Neural cell (in vitro differentiated cells): ENCODE results near the gene C6orf120. TPM values are rescaled to one million over a fixed set of nuclear protein-coding genes. Genes with fewer than 3 reads are reported as not detected.

Experiments used
- H2AFZ ChIP-seq: fragments of 200-600, 300-800 bp; sonication (generic), shearing (Covaris generic); 2 replicates; pipeline ENCODE4 v1.6.0; 2014; ENCODE audit warnings: low read depth, mild to moderate bottlenecking, antibody characterized with exemption, low read length, moderate library complexity
- H3F3A ChIP-seq: fragments of 200-600 bp; shearing (Covaris generic); 2 replicates; pipeline ENCODE4 v1.6.1; 2016; ENCODE audit warnings: mild to moderate bottlenecking, moderate library complexity, mixed read lengths, antibody characterized with exemption, low read length; ENCODE audit not compliant: insufficient read depth, poor library complexity, severe bottlenecking
- H3K27ac ChIP-seq: fragments of 200-600, 300-800 bp; sonication (generic), shearing (Covaris generic); 2 replicates; pipeline ENCODE4 v1.5.1; 2014; ENCODE audit warnings: mild to moderate bottlenecking, low read length, moderate library complexity
- H3K27me3 ChIP-seq: fragments of 300-800, 200-600 bp; sonication (generic), shearing (Covaris generic); 2 replicates; pipeline ENCODE4 v1.6.0; 2014; ENCODE audit warnings: mild to moderate bottlenecking, low read depth, low read length, moderate library complexity; ENCODE audit not compliant: insufficient read depth
- H3K36me3 ChIP-seq: fragments of 300-800, 200-600 bp; sonication (generic), shearing (Covaris generic); 2 replicates; pipeline ENCODE4 v1.5.1; 2014; ENCODE audit warnings: mild to moderate bottlenecking, antibody characterized with exemption, low read length, moderate library complexity; ENCODE audit not compliant: insufficient read depth
- H3K4me2 ChIP-seq: fragments of 300-800, 200-600 bp; sonication (generic), shearing (Covaris generic); 2 replicates; pipeline ENCODE4 v1.6.0; 2014; ENCODE audit warnings: mild to moderate bottlenecking, low read length
- H3K4me3 ChIP-seq: fragments of 300-800, 200-600 bp; sonication (generic), shearing (Covaris generic); 2 replicates; pipeline ENCODE4 v1.5.1; 2014; ENCODE audit warnings: mild to moderate bottlenecking, low read length, moderate library complexity
- H3K79me2 ChIP-seq: fragments of 200-600 bp; shearing (Covaris generic); replicated peaks from 2 replicates; pipeline ENCODE4 v1.6.0; 2014; ENCODE audit warnings: mild to moderate bottlenecking, low read length, moderate library complexity; ENCODE audit not compliant: insufficient read depth
- H3K9ac ChIP-seq: fragments of 300-800, 200-600 bp; sonication (generic), shearing (Covaris generic); 2 replicates; pipeline ENCODE4 v1.6.1; 2016; ENCODE audit warnings: mild to moderate bottlenecking, low read length, mixed read lengths
- H3K9me2 ChIP-seq: fragments of 200-600 bp; shearing (Covaris generic); 2 replicates; pipeline ENCODE4 v1.6.1; 2016; ENCODE audit warnings: mild to moderate bottlenecking, low read length, mixed read lengths; ENCODE audit not compliant: insufficient read depth
- H3K9me3 ChIP-seq: fragments of 200-600, 300-800 bp; sonication (generic), shearing (Covaris generic); 2 replicates; pipeline ENCODE4 v1.6.1; 2016; ENCODE audit warnings: mild to moderate bottlenecking, mixed run types, low read length, moderate library complexity, mixed read lengths
- H4K20me1 ChIP-seq: fragments of 200-600 bp; shearing (Covaris generic); 2 replicates; pipeline ENCODE4 v1.6.1; 2016; ENCODE audit warnings: mild to moderate bottlenecking, mixed run types; ENCODE audit not compliant: insufficient read depth
- EP300 ChIP-seq: fragments of 450-650 bp; conservative IDR thresholded peaks from 2 replicates; pipeline ENCODE4 v1.6.1; 2014; ENCODE audit warnings: antibody characterized with exemption, mild to moderate bottlenecking, moderate library complexity; ENCODE audit not compliant: poor library complexity, severe bottlenecking
- EZH2 ChIP-seq: fragments of 200-600, 300-800 bp; shearing (Covaris generic), sonication (generic); IDR thresholded peaks from 2 replicates; pipeline ENCODE4 v1.6.1; 2014; ENCODE audit warnings: antibody characterized with exemption, low read length, borderline replicate concordance, mild to moderate bottlenecking; ENCODE audit not compliant: insufficient read depth, poor library complexity, severe bottlenecking
- MXI1 ChIP-seq: fragments of 450-650 bp; conservative IDR thresholded peaks from 2 replicates; pipeline ENCODE4 v1.6.1; 2014; ENCODE audit warnings: antibody characterized with exemption, mild to moderate bottlenecking; ENCODE audit not compliant: poor library complexity, severe bottlenecking
- POLR2AphosphoS5 ChIP-seq: IDR thresholded peaks from 2 replicates; pipeline ENCODE4 v1.6.1; 2012
- RAD21 ChIP-seq: fragments of 450-650 bp; conservative IDR thresholded peaks from 2 replicates; pipeline ENCODE4 v1.6.1; 2014; ENCODE audit warnings: antibody characterized with exemption, mild to moderate bottlenecking, moderate library complexity
- SMC3 ChIP-seq: fragments of 450-650 bp; conservative IDR thresholded peaks from 2 replicates; pipeline ENCODE4 v1.6.1; 2014; ENCODE audit warnings: antibody characterized with exemption, mild to moderate bottlenecking, moderate library complexity; ENCODE audit not compliant: poor library complexity
- TAF1 ChIP-seq: IDR thresholded peaks from 2 replicates; pipeline ENCODE4 v1.6.1; 2012; ENCODE audit warnings: low read depth
- polyA plus RNA-seq: library from polyadenylated mRNA; depleted of rRNA; stranded (reverse); fragments of >200 nt; gene quantifications from 2 replicates; pipeline ENCODE4 v1.2.3, GENCODE V29; 2014
- TF ChIP-seq, protein P1 (sequence below): IDR thresholded peaks from 2 replicates; pipeline ENCODE4 v1.6.1; 2012; ENCODE audit warnings: borderline replicate concordance
- TF ChIP-seq, protein P2 (sequence below): fragments of 450-650 bp; IDR thresholded peaks from 2 replicates; pipeline ENCODE4 v1.5.1; 2014; ENCODE audit warnings: antibody characterized with exemption, mild to moderate bottlenecking, moderate library complexity; ENCODE audit not compliant: poor library complexity, severe bottlenecking

Gene C6orf120
- polyA plus RNA-seq, 1 donor from 2014 or later: 17.8 TPM

DNA sequence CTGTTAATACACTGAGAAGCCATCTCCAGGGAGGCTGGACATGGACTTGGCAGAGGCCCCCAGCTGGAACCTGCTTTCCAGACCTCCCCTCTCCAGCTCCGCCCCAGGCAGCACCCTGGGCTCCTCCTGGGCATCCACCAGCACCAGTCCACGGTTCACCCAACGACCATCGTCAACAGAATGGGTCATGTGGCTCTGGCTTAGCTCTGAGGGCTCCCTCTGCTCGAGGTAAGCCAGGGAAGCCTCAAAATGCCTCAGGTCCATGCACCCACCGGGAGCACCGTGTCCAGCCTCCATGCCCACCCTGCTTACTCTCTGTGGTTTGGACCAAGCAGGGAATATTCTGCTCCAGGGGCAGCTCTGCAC lies 40.6 kb upstream of the C6orf120 start:
- no peak overlapping the region for H2AFZ ChIP-seq
- H3K27ac ChIP-seq: no peak overlapping the region
- H3K79me2 ChIP-seq: no peaks in the 10 kb centered on the region
- peaks cover 1% of the 10 kb centered on the region for H3K36me3 ChIP-seq
- H3K9ac ChIP-seq: no peak overlapping the region
- H3K4me3 ChIP-seq: no peak overlapping the region
- H3K27me3 ChIP-seq: no peaks in the 10 kb centered on the region
- H3K4me2 ChIP-seq: no peak overlapping the region
- H4K20me1 ChIP-seq: no peaks in the 10 kb centered on the region
- H3F3A ChIP-seq: no peaks in the 10 kb centered on the region
- no peaks in the 10 kb centered on the region for H3K9me3 ChIP-seq
- no peaks in the 10 kb centered on the region for H3K9me2 ChIP-seq
- no peak for TF ChIP-seq POLR2AphosphoS5
- no peak for TF ChIP-seq EZH2
- TF ChIP-seq, protein P1, sequence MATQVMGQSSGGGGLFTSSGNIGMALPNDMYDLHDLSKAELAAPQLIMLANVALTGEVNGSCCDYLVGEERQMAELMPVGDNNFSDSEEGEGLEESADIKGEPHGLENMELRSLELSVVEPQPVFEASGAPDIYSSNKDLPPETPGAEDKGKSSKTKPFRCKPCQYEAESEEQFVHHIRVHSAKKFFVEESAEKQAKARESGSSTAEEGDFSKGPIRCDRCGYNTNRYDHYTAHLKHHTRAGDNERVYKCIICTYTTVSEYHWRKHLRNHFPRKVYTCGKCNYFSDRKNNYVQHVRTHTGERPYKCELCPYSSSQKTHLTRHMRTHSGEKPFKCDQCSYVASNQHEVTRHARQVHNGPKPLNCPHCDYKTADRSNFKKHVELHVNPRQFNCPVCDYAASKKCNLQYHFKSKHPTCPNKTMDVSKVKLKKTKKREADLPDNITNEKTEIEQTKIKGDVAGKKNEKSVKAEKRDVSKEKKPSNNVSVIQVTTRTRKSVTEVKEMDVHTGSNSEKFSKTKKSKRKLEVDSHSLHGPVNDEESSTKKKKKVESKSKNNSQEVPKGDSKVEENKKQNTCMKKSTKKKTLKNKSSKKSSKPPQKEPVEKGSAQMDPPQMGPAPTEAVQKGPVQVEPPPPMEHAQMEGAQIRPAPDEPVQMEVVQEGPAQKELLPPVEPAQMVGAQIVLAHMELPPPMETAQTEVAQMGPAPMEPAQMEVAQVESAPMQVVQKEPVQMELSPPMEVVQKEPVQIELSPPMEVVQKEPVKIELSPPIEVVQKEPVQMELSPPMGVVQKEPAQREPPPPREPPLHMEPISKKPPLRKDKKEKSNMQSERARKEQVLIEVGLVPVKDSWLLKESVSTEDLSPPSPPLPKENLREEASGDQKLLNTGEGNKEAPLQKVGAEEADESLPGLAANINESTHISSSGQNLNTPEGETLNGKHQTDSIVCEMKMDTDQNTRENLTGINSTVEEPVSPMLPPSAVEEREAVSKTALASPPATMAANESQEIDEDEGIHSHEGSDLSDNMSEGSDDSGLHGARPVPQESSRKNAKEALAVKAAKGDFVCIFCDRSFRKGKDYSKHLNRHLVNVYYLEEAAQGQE: no peak
- no peak for TF ChIP-seq TAF1
- TF ChIP-seq MXI1: no peak
- no peak for TF ChIP-seq SMC3
- TF ChIP-seq RAD21: no peak

DNA sequence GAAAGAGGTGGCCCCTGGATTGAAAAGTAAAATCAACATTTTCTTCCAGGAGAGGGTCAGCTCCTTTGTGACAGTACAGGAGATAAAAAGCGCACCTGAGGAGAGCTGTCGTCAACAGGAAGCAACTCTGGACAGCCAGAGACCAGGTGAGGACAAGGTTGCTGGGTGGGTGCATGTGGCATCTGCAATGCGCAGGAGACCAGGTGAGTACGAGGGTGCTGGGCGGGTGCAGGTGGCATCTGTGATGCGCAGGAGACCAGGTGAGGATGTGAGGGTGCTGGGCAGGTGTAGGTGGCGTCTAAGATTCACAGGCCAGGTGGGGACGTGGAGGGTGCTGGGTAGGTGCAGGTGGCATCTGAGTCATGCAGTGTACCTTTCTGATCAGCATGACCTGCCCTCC lies 38.5 kb upstream of the C6orf120 start:
- H3K9me2 ChIP-seq: no peaks in the 10 kb centered on the region
- no peak overlapping the region for H2AFZ ChIP-seq
- TF ChIP-seq EP300: no peak
- no peak for TF ChIP-seq RAD21
- no peak for TF ChIP-seq SMC3
- TF ChIP-seq MXI1: no peak
- no peak for TF ChIP-seq TAF1
- TF ChIP-seq, protein P2, sequence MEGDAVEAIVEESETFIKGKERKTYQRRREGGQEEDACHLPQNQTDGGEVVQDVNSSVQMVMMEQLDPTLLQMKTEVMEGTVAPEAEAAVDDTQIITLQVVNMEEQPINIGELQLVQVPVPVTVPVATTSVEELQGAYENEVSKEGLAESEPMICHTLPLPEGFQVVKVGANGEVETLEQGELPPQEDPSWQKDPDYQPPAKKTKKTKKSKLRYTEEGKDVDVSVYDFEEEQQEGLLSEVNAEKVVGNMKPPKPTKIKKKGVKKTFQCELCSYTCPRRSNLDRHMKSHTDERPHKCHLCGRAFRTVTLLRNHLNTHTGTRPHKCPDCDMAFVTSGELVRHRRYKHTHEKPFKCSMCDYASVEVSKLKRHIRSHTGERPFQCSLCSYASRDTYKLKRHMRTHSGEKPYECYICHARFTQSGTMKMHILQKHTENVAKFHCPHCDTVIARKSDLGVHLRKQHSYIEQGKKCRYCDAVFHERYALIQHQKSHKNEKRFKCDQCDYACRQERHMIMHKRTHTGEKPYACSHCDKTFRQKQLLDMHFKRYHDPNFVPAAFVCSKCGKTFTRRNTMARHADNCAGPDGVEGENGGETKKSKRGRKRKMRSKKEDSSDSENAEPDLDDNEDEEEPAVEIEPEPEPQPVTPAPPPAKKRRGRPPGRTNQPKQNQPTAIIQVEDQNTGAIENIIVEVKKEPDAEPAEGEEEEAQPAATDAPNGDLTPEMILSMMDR: no peak
- no peak for TF ChIP-seq EZH2
- TF ChIP-seq POLR2AphosphoS5: no peak
- TF ChIP-seq, protein P1: no peak
- H3K36me3 ChIP-seq: peaks cover 5% of the 10 kb centered on the region
- no peak overlapping the region for H3K27ac ChIP-seq
- no peaks in the 10 kb centered on the region for H3F3A ChIP-seq
- H3K9ac ChIP-seq: no peak overlapping the region
- no peaks in the 10 kb centered on the region for H3K79me2 ChIP-seq
- H3K27me3 ChIP-seq: no peaks in the 10 kb centered on the region
- no peak overlapping the region for H3K4me3 ChIP-seq
- no peaks in the 10 kb centered on the region for H4K20me1 ChIP-seq
- no peaks in the 10 kb centered on the region for H3K9me3 ChIP-seq
- no peak overlapping the region for H3K4me2 ChIP-seq
